Naive B cell (primary cell): ENCODE data around the gene RBM25. TPM values are rescaled to one million over a fixed set of nuclear protein-coding genes. Genes with fewer than 3 reads are reported as not detected.

Experiments used
- ATAC-seq, 2 donors: fragments of 150-1000 bp; cut with Tn5 transposase; 2 replicates each; pipeline ENCODE4 v1.10.0; 2021; ENCODE audit warnings: low read depth in 2 of 2, mild to moderate bottlenecking in 2 of 2, moderate library complexity in 2 of 2
- DNase-seq: peaks from one replicate; pipeline ENCODE4 v3.0.0; 2022
- H3K27ac Mint-ChIP-seq, 6 donors: one replicate each; pipeline ENCODE4 v1.8.0; 2020 to 2022; ENCODE audit warnings: mild to moderate bottlenecking in 6 of 6, mixed read lengths in 6 of 6, moderate library complexity in 5 of 6, inconsistent platforms in 2 of 6
- H3K27me3 Mint-ChIP-seq, 3 donors: one replicate each; pipeline ENCODE4 v1.8.0; 2021 to 2022; ENCODE audit warnings: mixed read lengths in 3 of 3, mild to moderate bottlenecking in 1 of 3
- H3K36me3 Mint-ChIP-seq, 2 donors: one replicate each; pipeline ENCODE4 v1.8.0; 2020 to 2022; ENCODE audit warnings: mixed read lengths in 2 of 2, inconsistent platforms in 1 of 2, mild to moderate bottlenecking in 1 of 2
- H3K4me1 Mint-ChIP-seq, 3 donors: one replicate each; pipeline ENCODE4 v1.8.0; 2020 to 2022; ENCODE audit warnings: mixed read lengths in 3 of 3, inconsistent platforms in 1 of 3, mild to moderate bottlenecking in 1 of 3, moderate library complexity in 1 of 3
- H3K4me3 Mint-ChIP-seq, 8 donors: one replicate each; pipeline ENCODE4 v1.8.0; 2020 to 2022; ENCODE audit warnings: mild to moderate bottlenecking in 8 of 8, mixed read lengths in 8 of 8, moderate library complexity in 8 of 8, inconsistent platforms in 2 of 8
- H3K9me3 Mint-ChIP-seq, 7 donors: one replicate each; pipeline ENCODE4 v1.8.0; 2020 to 2022; ENCODE audit warnings: mixed read lengths in 7 of 7, mild to moderate bottlenecking in 5 of 7, inconsistent platforms in 2 of 7, moderate library complexity in 1 of 7
- polyA plus RNA-seq, 6 donors: library from polyadenylated mRNA; unstranded; fragments of 300-500 nt; fragmentation: Illumina TruSeq; gene quantifications; one replicate each; pipeline ENCODE4 v1.2.3, GENCODE V29; 2021; ENCODE audit warnings: low read depth in 6 of 6

Gene RBM25
- polyA plus RNA-seq, 6 donors from 2014 or later = 20.6 to 76.8 (median 48.5) TPM

DNA sequence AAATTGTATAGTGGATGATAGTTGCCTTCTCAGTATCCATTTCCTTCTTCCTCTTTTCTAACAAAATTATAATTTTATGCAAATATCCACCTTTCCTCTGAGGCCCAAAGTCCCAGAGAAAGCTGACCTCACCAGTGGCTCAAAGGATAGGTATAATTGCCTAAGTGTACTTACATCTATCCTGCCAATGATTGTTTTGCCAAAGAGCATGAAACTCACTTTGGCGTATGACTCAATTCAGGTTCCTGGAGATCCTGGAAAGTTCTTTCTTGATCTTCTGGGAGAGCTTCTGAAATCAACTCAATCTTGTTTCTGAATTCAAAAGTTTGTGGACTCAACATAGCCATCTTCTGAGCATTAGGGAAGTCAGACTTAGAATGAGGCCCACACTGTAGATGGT lies 10.5 kb upstream of the RBM25 start:
- Mint-ChIP-seq H3K27me3 (no peaks in the 10 kb centered on the region), H3K9me3 (no peaks in the 10 kb centered on the region), H3K27ac (no peak overlapping the region), H3K4me3 (no peak overlapping the region), H3K4me1 (peaks cover 0 to 5% (median 4%) of the 10 kb centered on the region in 3 donors), H3K36me3 (no peaks in the 10 kb centered on the region)
- peak; percentile 32 to 43 for ATAC-seq
- no peak for DNase-seq

DNA sequence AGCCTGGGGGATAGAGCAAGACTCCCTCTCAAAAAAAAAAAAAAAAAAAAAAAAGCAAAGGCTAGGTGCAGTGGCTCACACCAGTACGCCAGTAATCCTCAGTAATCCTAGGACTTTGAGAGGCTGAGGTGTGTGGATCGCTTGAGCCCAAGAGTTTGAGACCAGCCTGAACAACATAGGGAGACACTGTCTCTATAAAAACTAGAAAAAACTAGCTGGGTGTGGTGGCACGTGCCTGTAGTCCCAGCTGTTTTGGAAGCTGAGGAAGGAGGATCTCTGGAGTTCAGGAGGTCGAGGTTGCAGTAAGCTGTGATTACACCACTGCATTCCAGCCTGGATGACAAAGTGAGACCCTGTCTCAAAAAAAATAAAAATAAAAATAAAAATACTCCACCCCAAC lies 8.9 kb upstream of the RBM25 start:
- peaks cover 0 to 5% (median 4%) of the 10 kb centered on the region in 3 donors for H3K4me1 Mint-ChIP-seq
- ATAC-seq = no peak
- H3K27me3 Mint-ChIP-seq = no peaks in the 10 kb centered on the region

DNA sequence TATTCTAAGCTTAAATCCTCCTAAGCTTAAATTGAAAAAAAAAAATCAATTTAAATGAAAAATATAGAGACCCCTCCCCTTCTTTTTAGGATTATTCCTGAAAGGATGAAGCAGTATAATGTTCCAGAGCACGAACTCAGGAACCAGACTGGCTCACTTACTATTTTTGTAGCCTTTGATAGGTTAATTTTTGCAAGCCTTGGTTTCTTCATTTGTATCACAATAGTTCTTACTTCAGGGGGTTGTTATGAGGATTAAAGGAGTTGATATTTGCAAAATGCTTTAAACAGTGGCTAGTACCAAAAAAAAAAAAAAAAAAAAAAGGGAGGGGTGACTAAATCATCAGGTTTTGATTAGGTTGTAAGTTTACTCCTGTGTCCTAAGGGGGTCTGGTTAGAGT lies 3.1 kb upstream of the RBM25 start:
- DNase-seq (no peak), ATAC-seq (no peak)
- Mint-ChIP-seq H3K27ac (no peak overlapping the region), H3K4me3 (peak overlapping the region in 1 of 8 donors; percentile 16), H3K36me3 (no peaks in the 10 kb centered on the region), H3K4me1 (peaks cover 10 to 18% (median 13%) of the 10 kb centered on the region in 3 donors), H3K9me3 (no peaks in the 10 kb centered on the region), H3K27me3 (no peaks in the 10 kb centered on the region)

More for the DNA sequence above, 8.9 kb upstream of the RBM25 start:
- Mint-ChIP-seq H3K4me3 (no peak overlapping the region), H3K36me3 (no peaks in the 10 kb centered on the region), H3K9me3 (no peaks in the 10 kb centered on the region), H3K27ac (peak overlapping the region in 1 of 6 donors; percentile 14)
- no peak for DNase-seq

DNA sequence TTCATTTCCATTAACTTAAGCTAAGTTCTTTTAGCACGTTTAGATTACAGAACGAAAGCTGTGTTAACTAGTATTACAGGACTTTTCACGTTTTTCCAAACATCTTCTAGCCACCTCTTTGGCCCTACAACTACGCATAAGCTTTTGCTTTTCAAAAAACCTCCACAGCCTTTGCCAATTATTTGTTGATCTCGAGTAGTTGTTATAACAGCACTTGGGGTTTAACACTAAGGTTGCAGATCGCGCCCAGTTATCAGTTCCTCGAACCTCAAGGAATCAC lies 450 bp upstream of the RBM25 start:
- ATAC-seq = peak in 1 of 2 donors; percentile 0
- no peak for DNase-seq
- H3K4me1 Mint-ChIP-seq = peaks cover 13 to 42% (median 22%) of the 10 kb centered on the region in 3 donors
- no peaks in the 10 kb centered on the region for H3K9me3 Mint-ChIP-seq
- H3K27ac Mint-ChIP-seq = no peak overlapping the region
- H3K27me3 Mint-ChIP-seq = no peaks in the 10 kb centered on the region
- no peaks in the 10 kb centered on the region for H3K36me3 Mint-ChIP-seq
- no peak overlapping the region for H3K4me3 Mint-ChIP-seq

DNA sequence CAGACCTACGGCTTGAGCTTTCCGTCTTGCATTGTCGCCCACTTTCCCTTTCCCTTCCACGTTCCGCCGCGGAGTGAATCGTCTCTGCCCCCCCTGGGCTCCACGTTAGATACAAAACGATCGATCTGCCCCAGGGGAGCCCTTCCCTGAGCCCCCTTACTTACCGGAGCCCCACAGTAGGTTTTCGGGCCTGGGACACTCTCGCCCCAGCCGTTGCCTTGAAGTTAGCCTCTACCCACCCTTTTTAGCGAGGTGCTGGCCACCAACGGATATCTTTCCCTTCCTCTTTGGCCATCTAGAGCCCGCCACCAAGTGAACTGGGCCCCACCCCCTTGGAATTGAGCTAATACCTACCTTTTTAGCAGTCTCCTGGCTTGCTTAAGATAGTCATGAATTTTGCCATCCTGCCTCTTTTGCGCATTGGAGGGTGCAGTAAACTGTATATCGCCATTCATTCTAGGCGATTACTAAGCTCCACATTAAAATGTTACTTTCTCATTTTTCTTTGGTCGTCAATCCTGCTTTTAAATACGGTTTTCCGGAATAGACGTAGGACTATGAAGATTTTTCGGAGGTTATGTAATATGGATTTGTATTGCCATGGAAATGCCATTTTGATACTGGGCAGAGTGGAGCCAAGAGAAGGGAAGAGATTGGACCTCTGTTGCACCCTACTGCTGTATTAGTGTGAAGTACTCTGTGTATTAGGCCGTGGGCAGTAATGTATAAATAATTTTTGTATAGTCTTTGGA lies 764 bp downstream of the RBM25 start:
- Mint-ChIP-seq H3K4me1 (peaks cover 21 to 55% (median 31%) of the 10 kb centered on the region in 3 donors), H3K9me3 (no peaks in the 10 kb centered on the region), H3K27ac (no peak overlapping the region), H3K36me3 (peaks cover 0 to 7% of the 10 kb centered on the region in 2 donors), H3K4me3 (no peak overlapping the region), H3K27me3 (no peaks in the 10 kb centered on the region)
- DNase-seq (no peak), ATAC-seq (peak in 1 of 2 donors; percentile 0)

DNA sequence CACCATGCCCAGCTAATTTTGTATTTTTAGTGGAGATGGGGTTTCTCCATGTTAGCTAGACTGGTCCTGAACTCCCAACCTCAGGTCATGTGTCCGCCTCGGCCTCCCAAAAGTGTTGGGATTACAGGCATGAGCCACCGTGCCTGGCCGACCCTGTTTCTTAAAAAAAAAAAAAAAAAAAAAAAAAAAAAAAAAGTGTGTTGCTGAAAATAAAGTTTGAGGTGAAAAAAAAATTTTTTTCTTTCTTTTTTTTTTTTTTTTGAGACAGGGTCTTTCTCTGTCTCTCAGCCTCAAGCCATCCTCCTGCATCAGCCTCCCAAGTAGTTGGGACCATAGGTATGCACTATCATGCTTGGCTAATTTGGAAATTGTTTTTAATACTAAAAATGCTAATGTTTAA lies 11.3 kb downstream of the RBM25 start:
- no peak for ATAC-seq
- no peak for DNase-seq
- H3K27me3 Mint-ChIP-seq = no peaks in the 10 kb centered on the region
- H3K4me1 Mint-ChIP-seq = peaks cover 9 to 26% (median 10%) of the 10 kb centered on the region in 3 donors
- no peaks in the 10 kb centered on the region for H3K9me3 Mint-ChIP-seq
- H3K4me3 Mint-ChIP-seq = no peak overlapping the region
- H3K27ac Mint-ChIP-seq = no peak overlapping the region
- peaks cover 0 to 13% of the 10 kb centered on the region in 2 donors for H3K36me3 Mint-ChIP-seq

DNA sequence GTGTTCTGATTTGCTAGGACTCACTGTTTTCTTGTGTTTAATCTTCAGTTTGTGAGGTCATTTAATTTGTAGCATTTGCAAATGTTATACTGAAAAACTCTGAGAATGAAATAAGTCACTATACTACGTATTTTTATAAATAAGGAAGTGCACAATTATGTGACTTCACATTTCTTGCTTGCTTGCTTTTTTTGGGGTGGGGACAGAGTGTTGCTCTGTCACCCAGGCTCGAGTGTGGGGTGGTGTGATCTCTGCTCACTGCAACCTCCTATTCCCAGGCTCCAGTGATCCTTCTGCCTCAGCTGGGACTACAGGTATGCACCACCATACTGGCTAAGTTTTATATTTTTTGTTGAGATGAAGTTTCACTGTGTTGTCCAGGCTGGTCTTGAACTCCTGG lies 32.7 kb downstream of the RBM25 start:
- no peak overlapping the region for H3K4me3 Mint-ChIP-seq
- peak overlapping the region in 1 of 6 donors; percentile 4 for H3K27ac Mint-ChIP-seq
- ATAC-seq = no peak
- H3K4me1 Mint-ChIP-seq = peaks cover 0 to 7% (median 4%) of the 10 kb centered on the region in 3 donors
- H3K27me3 Mint-ChIP-seq = no peaks in the 10 kb centered on the region
- H3K36me3 Mint-ChIP-seq = peaks cover 11 to 18% of the 10 kb centered on the region in 2 donors
- no peak for DNase-seq
- no peaks in the 10 kb centered on the region for H3K9me3 Mint-ChIP-seq

DNA sequence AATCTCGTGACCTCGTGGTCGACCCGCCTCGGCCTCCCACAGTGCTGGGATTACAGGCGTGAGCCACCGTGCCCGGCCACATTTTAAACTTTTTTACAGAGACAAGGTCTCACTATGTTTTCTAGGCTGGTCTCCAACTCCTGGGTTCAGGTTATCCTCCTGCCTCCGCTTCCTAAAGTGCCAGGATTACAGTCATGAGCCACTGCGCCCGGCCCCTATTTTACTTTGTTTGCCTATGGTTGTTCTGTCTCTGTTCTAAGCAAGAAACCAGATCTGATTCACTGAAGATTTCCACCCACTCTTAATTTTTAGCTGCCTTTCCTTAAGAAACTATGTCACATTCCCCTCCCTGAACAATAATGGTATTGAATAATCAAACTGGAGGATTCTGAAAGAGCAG lies 39.1 kb downstream of the RBM25 start:
- Mint-ChIP-seq H3K36me3 (peaks cover 0 to 14% of the 10 kb centered on the region in 2 donors), H3K4me3 (no peak overlapping the region), H3K27ac (peak overlapping the region in 1 of 6 donors; percentile 80), H3K4me1 (peaks cover 0 to 3% (median 0%) of the 10 kb centered on the region in 3 donors), H3K27me3 (no peaks in the 10 kb centered on the region), H3K9me3 (no peaks in the 10 kb centered on the region)
- no peak for ATAC-seq
- no peak for DNase-seq

DNA sequence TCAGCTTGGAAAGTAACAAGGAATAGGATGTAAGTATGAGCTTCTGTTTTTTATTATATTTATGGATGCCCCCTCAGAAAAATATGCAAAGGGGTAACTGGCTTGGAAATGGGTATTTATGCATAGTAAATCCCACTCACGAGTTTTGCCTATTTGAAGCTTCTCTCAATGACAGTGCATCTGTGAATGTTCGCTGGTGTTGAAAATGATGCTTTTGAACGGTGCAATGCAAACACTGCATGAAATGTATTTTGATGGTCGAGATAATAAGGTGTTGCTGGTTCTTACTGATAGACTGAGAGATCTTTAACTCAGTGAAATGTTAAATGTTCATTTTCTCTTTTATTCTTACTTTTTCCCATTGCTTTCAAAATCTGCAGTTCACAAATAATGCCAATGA lies 42.0 kb downstream of the RBM25 start:
- Mint-ChIP-seq H3K4me1 (peaks cover 0 to 3% (median 0%) of the 10 kb centered on the region in 3 donors), H3K27me3 (no peaks in the 10 kb centered on the region), H3K9me3 (no peaks in the 10 kb centered on the region), H3K27ac (peak overlapping the region in 1 of 6 donors; percentile 1), H3K36me3 (peaks cover 23 to 26% of the 10 kb centered on the region in 2 donors), H3K4me3 (no peak overlapping the region)
- ATAC-seq (no peak), DNase-seq (no peak)

DNA sequence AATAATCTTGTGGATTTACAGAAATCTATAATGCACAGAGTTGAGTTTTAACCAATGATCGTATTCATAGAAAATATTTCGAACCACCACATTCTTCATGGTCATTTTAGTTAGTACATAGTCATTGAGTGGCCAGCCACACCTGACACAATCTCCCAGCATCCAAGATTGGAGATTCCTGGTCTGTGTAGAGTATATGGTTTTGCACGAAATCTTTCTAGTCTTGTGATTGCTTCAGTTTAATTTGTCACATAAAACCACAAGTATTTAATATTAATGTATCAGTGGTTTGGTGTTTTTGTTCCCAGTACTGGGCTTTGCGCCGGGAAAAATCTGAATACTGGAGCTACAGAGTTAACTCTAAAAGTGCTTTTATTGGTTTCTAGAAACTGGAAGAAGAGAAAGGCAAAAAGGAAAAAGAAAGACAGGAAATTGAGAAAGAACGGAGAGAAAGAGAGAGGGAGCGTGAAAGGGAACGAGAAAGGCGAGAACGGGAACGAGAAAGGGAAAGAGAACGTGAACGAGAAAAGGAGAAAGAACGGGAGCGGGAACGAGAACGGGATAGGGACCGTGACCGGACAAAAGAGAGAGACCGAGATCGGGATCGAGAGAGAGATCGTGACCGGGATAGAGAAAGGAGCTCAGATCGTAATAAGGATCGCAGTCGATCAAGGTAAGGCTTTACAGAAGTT lies 44.6 kb downstream of the RBM25 start:
- DNase-seq = no peak
- H3K4me1 Mint-ChIP-seq = peaks cover 0 to 7% (median 0%) of the 10 kb centered on the region in 3 donors
- no peaks in the 10 kb centered on the region for H3K9me3 Mint-ChIP-seq
- no peak overlapping the region for H3K4me3 Mint-ChIP-seq
- no peak for ATAC-seq
- no peaks in the 10 kb centered on the region for H3K27me3 Mint-ChIP-seq
- peaks cover 26 to 36% of the 10 kb centered on the region in 2 donors for H3K36me3 Mint-ChIP-seq
- H3K27ac Mint-ChIP-seq = peak overlapping the region in 4 of 6 donors; percentile 1 to 83 (median 58)

DNA sequence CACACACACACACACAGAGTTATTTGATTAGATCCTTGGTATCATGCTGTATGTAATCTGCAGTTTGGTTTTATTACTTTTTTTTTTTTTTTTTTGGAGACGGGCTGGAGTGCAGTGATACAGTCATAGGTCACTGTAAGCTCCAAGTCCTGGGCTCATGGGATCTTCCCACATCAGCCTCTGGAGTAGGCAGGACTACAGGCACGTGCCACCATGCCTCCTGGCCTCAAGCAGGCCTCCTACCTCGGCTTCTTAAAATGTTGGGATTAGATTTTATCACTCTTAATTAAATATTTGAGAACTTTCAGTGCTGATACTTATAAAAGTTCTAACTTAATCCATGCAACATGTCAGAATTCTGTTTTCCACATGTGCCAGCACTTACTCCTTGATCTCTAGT lies 46.7 kb downstream of the RBM25 start:
- Mint-ChIP-seq H3K4me1 (peaks cover 0 to 7% (median 0%) of the 10 kb centered on the region in 3 donors), H3K27ac (no peak overlapping the region)

DNA sequence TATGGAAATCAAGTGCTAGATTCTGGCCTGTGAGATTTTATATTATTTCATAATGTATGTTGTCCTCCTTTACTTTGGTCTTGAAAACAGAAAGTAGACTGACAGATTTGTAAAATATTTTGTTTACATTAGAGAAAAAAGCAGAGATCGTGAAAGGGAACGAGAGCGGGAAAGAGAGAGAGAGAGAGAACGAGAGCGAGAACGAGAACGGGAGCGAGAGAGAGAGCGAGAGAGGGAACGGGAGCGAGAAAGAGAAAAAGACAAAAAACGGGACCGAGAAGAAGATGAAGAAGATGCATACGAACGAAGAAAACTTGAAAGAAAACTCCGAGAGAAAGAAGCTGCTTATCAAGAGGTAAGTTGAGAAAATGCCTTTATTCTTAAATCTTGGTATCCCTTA lies 47.4 kb downstream of the RBM25 start:
- Mint-ChIP-seq H3K4me1 (peaks cover 0 to 7% (median 0%) of the 10 kb centered on the region in 3 donors), H3K4me3 (no peak overlapping the region), H3K27me3 (no peaks in the 10 kb centered on the region), H3K27ac (peak overlapping the region in 2 of 6 donors; percentile 14 to 67), H3K36me3 (peaks cover 32 to 57% of the 10 kb centered on the region in 2 donors), H3K9me3 (no peaks in the 10 kb centered on the region)
- ATAC-seq = no peak
- no peak for DNase-seq

More for the DNA sequence above, 46.7 kb downstream of the RBM25 start:
- ATAC-seq (no peak), DNase-seq (no peak)
- Mint-ChIP-seq H3K4me3 (no peak overlapping the region), H3K9me3 (no peaks in the 10 kb centered on the region), H3K36me3 (peaks cover 36 to 53% of the 10 kb centered on the region in 2 donors), H3K27me3 (no peaks in the 10 kb centered on the region)

DNA sequence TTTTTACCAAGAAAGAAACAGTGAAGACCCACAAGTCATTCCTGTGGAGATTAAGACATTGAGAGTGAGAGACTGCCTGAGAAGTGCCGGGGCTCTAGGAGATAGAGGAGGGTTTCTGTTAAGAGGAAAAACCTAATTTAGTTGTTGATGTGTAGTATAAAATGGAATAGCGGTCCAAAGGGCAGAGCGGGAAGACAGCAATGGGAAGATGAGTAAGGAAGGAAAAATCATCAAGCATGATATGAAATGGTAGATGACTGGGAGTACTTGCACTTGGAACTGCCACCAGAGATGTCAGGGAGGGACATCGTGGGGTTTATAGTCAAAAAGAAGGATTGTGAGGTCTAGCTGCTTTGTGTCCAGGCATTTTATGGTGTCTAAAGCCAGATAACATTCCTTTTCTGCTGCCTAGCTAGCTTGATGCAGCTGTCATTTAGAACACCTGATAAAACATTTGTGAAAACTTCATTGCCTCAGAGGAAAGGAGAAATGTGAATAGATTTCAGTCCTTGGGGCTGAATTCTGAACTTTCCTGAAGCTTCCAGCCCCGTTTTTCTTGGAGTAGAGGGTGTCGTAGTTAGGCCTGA lies 57.8 kb downstream of the RBM25 start:
- H3K4me1 Mint-ChIP-seq = peaks cover 0 to 13% (median 7%) of the 10 kb centered on the region in 3 donors
- no peaks in the 10 kb centered on the region for H3K27me3 Mint-ChIP-seq
- peak overlapping the region in 4 of 6 donors; percentile 8 to 51 (median 24) for H3K27ac Mint-ChIP-seq
- H3K36me3 Mint-ChIP-seq = peaks cover 7 to 35% of the 10 kb centered on the region in 2 donors
- no peaks in the 10 kb centered on the region for H3K9me3 Mint-ChIP-seq
- H3K4me3 Mint-ChIP-seq = no peak overlapping the region
- DNase-seq (no peak), ATAC-seq (no peak)
